Measurements from ENCODE around the gene F9.

DNA sequence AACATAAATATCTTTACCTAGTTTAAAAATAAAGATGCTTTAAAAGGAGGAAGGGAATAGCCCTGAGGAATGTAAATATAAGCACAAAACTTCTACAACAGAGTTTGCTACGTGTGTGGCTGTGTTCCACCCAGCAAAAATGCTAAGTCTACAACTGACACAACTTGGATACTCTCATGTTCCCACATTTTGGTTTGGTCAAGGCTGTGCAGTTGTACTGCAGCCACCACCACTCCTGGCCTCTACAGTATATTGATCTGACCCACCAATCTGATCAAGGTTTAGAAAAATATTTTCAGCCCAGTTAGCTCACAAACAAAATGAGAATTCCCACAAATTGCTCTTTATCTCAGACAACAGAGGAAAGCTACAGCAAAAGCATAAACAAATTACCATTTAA lies 12.1 kb downstream of the F9 start:
- TF ChIP-seq, protein P1, sequence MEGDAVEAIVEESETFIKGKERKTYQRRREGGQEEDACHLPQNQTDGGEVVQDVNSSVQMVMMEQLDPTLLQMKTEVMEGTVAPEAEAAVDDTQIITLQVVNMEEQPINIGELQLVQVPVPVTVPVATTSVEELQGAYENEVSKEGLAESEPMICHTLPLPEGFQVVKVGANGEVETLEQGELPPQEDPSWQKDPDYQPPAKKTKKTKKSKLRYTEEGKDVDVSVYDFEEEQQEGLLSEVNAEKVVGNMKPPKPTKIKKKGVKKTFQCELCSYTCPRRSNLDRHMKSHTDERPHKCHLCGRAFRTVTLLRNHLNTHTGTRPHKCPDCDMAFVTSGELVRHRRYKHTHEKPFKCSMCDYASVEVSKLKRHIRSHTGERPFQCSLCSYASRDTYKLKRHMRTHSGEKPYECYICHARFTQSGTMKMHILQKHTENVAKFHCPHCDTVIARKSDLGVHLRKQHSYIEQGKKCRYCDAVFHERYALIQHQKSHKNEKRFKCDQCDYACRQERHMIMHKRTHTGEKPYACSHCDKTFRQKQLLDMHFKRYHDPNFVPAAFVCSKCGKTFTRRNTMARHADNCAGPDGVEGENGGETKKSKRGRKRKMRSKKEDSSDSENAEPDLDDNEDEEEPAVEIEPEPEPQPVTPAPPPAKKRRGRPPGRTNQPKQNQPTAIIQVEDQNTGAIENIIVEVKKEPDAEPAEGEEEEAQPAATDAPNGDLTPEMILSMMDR (IDR thresholded peaks at IDR 0.05; ENCODE audit: borderline replicate concordance, extremely low read depth, low read length, poor library complexity, severe bottlenecking): no peak
- TF ChIP-seq EZH2 (IDR thresholded peaks at IDR 0.05; ENCODE audit: borderline replicate concordance, low read depth, low read length, severe bottlenecking): no peak

Measured in DND-41 (cell line).